ENCODE results near the gene RFC1.
"Not testable (repeated sequence)": the region's sequence is repeated elsewhere in the genome, so short reads cannot be mapped to it uniquely, and the experiment has no call there.

The RFC1 gene

DNA sequence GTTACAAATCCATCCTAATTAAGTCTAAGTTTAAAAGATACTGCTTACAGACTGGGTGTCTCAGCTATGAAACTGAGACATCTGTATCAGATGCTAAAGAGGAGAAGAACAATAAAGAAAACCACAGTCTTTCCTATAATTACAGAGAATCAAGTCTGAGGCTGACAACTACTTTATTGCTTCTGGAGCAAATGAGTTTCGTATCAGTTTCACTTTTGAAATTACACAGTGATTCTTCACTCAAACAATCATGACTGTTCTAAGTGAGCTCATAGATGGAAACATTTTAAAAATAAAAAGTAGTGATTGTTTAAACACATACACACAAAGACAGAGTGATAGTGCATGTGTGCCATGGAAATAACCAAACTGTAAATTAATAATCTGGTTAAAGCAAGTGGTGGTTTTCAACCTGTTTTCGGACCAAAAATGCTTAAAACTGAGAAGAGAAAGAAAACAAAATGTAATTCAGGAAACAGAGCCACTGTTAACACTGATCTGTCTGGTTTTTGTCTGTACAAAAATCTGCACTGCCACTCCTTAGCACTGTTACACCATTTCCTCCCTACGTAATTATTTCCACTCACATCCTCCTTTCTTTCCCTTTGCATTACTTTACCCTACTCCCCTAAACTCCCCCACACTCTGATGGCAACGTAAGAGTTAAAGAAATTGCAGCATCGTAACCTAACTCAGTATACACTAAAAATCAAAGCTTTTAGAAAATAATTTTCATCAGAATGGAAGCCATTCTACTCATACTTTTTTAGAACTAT, 12.5 kb downstream of the RFC1 start:
- no peak for DNase-seq

- not testable (repeated sequence) for DNase-seq
Observed at GRCh38 chr4:39353149-39353477, 13.0 kb downstream of the RFC1 start.

DNA sequence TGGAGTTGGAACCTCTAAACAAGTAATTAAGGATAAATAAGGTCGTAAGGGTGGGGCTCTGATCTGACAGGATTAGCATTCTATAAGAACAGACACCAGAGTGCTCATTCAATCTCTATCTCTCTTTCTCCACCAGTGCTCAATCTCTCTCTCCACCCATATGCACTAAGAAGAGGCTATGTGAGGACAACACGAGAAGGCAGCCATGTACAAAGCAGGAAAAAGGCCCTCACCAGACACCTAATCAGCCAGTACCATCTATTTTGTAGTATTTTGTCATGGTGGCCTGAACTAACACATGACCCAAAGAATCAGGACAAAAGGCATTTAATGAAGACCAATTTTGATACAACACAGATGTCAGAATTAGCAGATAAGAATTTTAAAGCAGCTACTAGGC, 16.8 kb downstream of the RFC1 start:
- DNase-seq = no peak

DNA sequence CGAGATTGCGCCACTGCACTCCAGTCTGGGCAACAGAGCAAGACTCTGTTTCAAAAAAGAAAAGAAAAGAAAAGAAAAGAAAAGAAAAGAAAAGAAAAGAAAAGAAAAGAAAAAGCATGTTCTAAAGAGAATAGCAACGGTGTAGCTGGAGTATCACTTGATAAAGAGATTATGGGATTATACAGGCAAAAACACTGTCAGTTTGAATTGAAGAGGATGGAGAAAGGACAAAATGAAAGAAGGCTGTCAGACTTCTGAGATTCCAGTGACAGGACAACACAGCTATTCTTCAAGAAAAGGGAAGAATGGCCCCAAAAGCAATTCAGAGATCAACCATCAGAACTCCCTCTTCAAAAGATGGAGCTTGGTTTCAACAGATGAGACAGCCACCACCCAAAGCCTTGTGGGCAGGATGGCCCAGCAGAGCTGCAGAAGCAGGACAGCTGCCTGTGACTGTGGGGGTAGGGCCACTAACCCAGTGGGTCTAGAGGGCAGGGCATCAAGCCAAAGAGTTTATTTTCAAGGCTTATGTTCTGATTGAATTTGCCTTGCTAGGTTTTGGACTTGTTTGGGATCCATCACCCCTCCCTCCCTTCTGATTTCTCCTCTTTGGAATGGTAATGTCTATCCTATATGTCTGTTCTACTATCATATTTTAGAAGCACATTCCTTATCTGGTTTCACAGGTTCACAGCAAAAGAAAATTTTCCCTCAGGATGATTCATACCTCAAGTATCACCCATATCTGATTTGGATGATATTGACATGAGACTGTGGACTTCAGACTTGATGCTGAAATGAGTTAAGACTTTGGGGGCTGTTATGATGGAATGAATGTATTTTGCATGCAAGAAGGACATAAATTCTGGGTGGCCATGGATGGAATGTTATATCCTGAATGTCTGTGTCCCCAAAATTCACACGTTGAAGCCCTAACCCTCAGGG, 17.5 kb downstream of the RFC1 start:
- DNase-seq = no peak

DNA sequence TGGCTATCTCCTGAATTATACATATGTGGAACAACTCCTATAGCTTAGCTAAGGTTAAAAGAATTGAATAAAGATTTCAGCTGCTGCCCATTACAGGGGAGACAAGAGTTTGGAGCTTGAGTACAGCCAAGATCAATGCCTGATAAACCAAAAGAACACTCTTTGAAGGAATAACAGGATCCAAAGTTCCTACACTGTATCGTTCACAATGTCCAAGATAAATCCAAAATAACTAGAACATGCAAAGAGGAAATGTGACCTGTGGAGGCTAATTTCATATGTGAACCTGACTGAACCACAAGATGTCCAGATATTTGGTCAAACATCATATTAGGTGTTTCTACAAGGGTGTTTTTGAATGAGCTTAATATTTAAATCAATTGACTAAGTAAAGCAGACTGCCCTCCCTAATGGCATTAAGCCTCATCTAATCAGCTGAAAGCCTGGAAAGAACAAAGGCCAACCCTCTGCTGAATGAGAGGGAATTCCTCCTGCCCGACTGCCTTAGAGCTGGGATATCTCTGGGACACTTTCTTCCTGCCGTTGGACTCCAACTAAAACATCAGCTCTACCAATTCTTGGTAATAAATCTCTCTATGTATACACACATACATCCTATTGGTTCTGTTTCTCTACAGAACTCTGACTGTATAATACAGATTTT, 19.2 kb downstream of the RFC1 start:
- no peak for DNase-seq

GRCh38 chr4:39342731-39343130, 23.4 kb downstream of the RFC1 start:
- no peak for DNase-seq

DNA sequence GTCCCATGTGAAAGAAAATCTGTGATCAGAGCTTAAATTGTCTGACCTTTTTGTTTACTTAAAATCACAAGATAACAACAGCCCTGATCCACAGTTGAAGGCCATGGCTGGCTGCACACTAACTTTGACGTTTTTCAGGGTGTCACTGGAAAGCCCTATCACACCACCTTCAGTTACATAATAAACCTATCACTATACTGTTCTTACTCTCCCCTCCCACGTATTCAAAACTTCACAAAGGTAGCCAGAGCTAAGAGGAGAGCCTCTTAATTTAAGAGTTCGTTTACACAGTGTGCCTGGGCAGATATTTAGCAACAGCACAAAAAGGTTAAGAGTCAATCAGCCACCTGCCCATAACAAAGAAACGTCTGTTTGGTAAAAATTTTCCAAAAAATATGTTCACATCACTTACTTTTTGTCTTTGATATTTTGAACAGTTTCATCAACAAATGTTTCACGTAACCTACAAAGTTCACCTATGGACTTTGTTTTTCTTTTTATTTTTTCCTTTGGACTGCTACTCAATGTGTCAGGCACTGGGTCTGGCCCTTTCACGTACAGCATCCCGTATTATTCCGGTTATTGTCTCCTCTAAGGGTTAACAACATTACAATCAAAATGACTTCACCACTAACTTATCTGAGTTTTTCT, 25.0 kb downstream of the RFC1 start:
- DNase-seq = no peak

DNA sequence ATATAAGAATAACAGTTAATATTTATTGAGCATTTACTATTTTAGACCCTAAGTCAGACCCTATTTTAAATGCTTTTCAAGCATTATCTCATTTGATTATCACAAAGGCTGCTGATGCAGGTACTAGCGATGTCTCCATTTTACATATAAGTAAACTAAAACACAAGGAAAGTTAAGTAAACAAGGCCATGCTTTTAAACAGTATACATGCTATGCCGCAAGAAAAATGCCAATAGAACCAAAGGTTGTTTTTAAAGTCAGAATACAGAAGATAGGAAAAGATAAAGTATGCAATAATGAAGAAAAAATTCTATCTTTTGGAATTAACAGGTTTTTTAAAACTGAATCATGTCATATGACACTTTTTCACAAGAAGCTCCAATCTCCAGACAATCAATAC, 26.2 kb downstream of the RFC1 start:
- DNase-seq = no peak

GRCh38 chr4:39337841-39338240, 28.3 kb downstream of the RFC1 start:
- no peak for DNase-seq

DNA sequence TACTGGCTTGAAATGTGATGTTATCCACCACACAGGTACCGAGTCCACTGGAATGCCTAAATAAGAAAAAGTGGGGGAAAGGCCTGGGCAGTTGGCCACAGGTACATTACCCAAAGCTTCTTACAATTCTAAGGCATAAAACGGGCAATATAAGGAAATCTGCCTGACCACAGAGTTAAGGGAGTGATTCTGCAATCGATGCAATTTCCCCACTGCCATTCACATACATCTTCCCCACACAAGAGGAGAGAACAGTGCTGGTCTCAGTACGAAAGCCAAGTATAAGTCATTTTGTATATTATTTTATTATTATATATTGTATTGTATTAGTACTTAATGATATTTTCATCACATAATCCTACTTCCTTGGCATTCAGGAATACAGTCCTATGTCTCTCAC, 30.6 kb downstream of the RFC1 start:
- no peak for DNase-seq

DNA sequence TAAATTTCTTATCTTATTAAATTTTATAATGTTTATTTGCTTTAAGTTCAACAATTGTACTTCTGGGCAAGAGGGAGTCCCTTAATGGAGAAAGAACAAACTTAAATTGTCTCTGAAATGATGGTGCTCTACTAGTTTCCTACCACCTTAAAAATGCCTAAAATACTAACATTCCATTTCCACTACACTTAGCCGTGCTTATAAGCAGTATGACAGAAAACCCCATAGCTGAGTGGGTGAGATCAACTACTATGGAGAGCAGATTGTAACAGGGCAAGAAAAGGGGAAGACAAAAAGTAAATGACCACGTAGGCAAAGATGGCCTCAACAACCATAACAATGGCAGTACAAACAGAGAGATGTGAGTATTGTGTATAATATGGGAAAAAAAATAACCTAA, 35.0 kb downstream of the RFC1 start:
- DNase-seq = no peak

DNA sequence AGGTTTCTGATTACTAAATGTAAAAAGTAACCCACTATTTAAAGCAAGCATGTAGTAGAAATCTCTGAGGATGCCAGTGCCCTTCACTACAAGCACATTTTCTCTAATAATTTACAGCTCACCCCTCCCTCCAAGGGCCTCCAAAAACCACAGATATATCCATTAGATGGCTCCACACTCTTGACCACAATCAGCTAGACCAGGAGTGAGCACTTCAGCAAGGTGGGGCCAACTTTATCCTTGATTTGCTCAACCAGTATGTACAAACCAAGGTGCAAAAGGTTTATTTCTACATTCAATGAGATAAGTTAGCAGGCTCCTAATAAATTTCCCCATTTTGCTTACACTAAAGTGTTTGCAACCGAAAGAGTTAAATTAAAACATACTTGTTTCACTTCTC, 35.8 kb downstream of the RFC1 start:
- DNase-seq = no peak

DNA sequence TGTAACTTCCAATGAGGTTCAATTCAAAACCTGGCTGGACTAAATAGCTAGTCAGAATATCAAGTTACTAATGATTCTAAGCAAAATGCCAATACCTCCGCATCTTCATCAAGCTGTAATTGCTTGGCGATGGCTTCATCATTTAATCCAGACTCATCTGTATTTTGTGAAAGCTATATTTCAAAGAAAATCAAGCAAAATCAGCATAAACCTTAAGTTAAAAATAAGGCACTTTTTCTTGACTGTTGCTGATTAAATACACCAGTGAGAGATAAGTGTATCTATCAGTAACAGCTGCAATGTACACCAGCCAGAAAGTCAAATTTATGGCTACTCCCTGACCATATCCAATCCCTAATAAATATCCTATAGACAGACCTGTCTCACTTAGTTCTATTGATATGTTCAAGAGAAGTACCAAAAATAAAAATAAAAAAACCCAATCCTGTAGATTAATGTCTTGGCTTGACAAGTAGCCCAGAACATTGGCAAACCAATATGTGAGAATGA, 39.6 kb downstream of the RFC1 start:
- DNase-seq = no peak

DNA sequence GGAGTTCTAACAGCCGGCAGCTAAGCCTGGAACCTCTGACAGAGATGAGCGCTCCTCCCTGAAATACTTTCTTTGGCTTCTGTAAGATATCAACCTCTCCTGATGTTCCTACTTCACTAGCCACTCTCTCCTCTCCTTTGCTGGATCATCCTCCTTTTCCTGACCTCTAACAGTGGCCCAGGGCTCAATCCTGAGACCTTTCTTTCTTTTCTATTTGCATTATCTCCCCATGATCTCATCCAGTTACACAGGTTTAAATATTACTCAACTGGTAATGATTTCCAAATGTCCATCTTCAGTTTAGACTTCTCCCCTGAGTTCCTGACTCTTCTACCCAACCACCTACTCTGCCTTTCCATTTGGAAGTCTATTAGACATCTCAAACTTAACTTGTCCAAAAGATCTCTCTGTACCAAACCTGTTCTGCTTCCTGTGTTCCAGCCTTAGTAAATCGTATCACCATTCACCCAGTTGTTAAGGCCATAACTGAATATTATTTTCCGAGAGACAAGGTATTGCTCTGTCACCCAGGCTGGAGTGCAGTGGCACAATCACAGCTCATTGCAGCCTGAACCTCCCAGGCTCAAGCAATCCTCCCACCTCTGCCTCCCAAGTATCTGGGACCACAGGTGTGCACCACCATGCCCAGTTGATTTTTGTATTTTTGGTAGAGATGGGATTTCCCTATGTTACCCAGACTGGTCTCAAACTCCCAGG, 41.1 kb downstream of the RFC1 start:
- no peak for DNase-seq

- DNase-seq = no peak
Observed at GRCh38 chr4:39324446-39324845, 41.7 kb downstream of the RFC1 start.

DNA sequence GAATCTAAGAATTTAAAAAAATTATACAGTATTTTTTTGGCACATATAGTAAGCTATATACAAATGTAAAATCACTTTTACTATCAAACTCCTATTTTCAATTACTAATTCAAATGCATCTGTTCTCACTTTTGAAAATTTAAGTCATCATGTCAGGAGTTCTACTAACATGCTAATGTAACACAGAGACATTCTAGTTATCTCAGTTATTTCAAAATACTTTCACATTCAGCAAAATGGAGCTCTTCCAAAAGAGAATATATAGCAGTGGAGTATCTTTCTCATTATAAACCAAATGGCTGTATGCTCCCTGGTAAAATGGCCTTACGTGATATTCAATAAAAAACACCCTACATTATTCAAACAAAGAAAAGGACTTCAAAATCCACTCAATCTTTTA, 42.3 kb downstream of the RFC1 start:
- DNase-seq = no peak

DNA sequence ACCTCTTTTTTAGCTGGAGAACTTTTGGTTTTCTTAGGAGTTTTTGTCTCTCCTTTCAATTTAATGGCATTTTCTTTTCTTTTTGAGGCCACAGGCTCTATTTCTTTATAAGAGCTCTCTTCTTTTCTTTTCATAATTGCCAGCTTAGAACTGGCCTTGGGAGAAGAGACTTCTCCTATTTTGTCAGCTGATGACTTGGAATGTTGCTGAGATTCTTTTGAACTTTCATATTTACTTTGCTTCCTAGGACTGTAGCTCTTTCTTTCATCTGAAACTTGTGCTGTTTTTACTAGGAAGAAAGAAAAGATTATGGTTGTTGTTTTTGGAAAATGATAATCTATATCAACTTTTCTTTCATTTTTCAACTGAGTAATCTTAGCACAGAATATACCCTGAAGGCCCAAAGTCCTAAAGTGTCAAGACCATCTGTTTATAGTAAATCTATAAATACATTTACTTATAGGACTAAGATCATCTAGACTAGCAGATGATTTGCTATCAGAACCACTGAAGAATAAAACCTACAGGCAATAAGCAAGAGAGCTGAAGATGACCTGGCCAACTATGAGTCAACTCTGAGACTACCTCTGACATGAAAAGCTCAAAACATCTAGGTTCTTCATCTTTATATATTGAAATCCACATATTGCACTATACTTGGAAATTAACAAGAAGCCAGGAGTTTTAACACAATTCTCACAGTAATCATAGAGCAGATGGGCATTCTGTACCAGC, 45.6 kb downstream of the RFC1 start:
- no peak for DNase-seq

GRCh38 chr4:39319676-39320075, 46.5 kb downstream of the RFC1 start:
- no peak for DNase-seq

GRCh38 chr4:39312816-39313215, 53.3 kb downstream of the RFC1 start:
- DNase-seq = no peak

GRCh38 chr4:39308611-39309010, 57.6 kb downstream of the RFC1 start:
- DNase-seq = no peak

- DNase-seq = no peak
Observed at GRCh38 chr4:39305912-39306677, 60.1 kb downstream of the RFC1 start.

All from NCI-H146 (cell line).